ENCODE measurements around the gene FAM98B. TPM values are rescaled to one million over a fixed set of nuclear protein-coding genes. Genes with fewer than 3 reads are reported as not detected.

The FAM98B gene
- total and polyA plus RNA-seq, 10 of the 15 experiments (the other 5 are each of a cell fraction or from before 2014, with no cell fraction given): 1.3 to 36.7 (median 10.9) TPM

DNA sequence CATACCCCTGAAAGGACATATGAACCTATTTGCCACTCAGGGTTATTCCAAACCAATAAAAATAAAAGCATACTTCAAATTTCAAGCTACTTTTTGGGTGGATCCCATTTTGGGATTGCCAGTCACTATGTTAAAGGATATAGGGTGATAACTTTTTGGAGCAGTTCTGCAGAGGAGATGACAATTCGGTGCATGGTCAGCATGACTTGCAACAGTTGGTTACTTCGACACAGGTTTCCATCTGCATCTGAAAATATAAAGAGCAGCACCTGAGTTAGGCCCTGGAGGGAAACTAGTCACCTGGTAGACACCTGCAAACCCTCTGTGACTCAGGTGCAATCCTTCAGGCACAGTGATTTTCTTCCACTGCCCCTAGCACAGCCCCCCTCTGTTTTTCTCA, 72.2 kb downstream of the FAM98B start:
- DNase-seq (ENCODE audit: low read depth, low spot score) (no peak), ATAC-seq (no peak), FAIRE-seq (no peak)
- no peaks in the 10 kb centered on the region for H4K20me1 ChIP-seq (ENCODE audit: control insufficient read depth, insufficient read depth)
- SMC1A ChIA-PET (ENCODE audit: uncharacterized antibody, unreplicated experiment): interaction anchor here (1.5 kb wide), 1 partner anchor 163 kb away, joined by 5 read pairs; no protein-coding TSS in a partner anchor
- 90% methylated on average over 2 of the region's 2 CpGs for WGBS (ENCODE audit: insufficient coverage, insufficient replicate concordance, low lambda C conversion rate, missing lambda C conversion rate)
- H3K27ac ChIP-seq (ENCODE audit: control insufficient read depth, insufficient read depth): no peak overlapping the region
- H3K27me3 ChIP-seq (replicated peaks in 1 of 2; ENCODE audit: control insufficient read depth in 2 of 2, insufficient read depth in 2 of 2, low read length in 1 of 2): no peaks in the 10 kb centered on the region
- peaks cover 3 to 5% of the 10 kb centered on the region in 2 experiments; a peak in 3 of 4 replicates for H3K36me3 ChIP-seq (ENCODE audit: control insufficient read depth in 2 of 2, insufficient read depth in 2 of 2, low read length in 1 of 2)
- no peak overlapping the region for H3K9ac ChIP-seq (ENCODE audit: control insufficient read depth, insufficient read depth, low read length)
- H3K79me2 ChIP-seq (ENCODE audit: control insufficient read depth, insufficient read depth, low read length): no peaks in the 10 kb centered on the region
- H3K4me1 ChIP-seq (ENCODE audit: control insufficient read depth, insufficient read depth, low read length): no peaks in the 10 kb centered on the region
- RAD21 ChIA-PET (ENCODE audit: unreplicated experiment): interaction anchor here (3.7 kb wide), 1 partner anchor 157 kb away, joined by 12 read pairs; no protein-coding TSS in a partner anchor
- TF ChIP-seq RAD21 (IDR thresholded peaks at IDR 0.05; ENCODE audit: insufficient read depth, low read depth, low read length): no peak
- H2AFZ ChIP-seq (ENCODE audit: control insufficient read depth, low read depth, low read length): no peak overlapping the region
- CTCF ChIA-PET: no interaction called here
- intact Hi-C loops (cut with micrococcal nuclease; ENCODE audit: unreplicated experiment): no loop called here
- H3K4me2 ChIP-seq (ENCODE audit: control insufficient read depth, insufficient read depth): no peak overlapping the region
- no peak overlapping the region for H3K4me3 ChIP-seq
- no peaks in the 10 kb centered on the region for H3K9me3 ChIP-seq (replicated peaks; ENCODE audit: control insufficient read depth, insufficient read depth, low read length)
- POLR2A ChIA-PET: no interaction called here
- no TSS peak for BruUV-seq (replicated peaks)
- in situ Hi-C loops (cut with MboI): no loop called here

DNA sequence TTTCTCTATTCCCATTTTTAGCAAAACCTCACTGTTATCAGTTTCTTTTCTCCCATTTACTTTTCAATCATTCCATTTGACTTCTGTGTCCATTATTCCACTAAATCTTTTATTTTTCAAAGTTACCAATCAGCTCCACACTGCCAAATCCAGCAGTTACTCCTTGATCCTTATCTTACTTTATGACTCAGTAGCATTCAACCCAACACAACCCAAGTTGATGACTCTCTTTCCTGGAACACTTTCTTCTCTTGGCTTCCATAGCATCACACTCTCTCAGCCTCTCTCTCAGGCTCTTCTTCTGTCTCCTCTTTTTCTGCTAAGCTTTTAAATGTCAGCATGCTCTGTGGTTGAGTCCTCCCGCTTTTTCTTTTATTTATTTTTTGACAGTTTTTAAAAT, 74.4 kb downstream of the FAM98B start:
- no peak for ATAC-seq
- H3K4me3 ChIP-seq: no peak overlapping the region
- 100% methylated on average over 1 of the region's 1 CpG for WGBS (ENCODE audit: insufficient coverage, insufficient replicate concordance, low lambda C conversion rate, missing lambda C conversion rate)
- FAIRE-seq: no peak
- H3K9ac ChIP-seq (ENCODE audit: control insufficient read depth, insufficient read depth, low read length): no peak overlapping the region
- H3K4me1 ChIP-seq (ENCODE audit: control insufficient read depth, insufficient read depth, low read length): no peaks in the 10 kb centered on the region
- no peaks in the 10 kb centered on the region for H3K9me3 ChIP-seq (replicated peaks; ENCODE audit: control insufficient read depth, insufficient read depth, low read length)
- DNase-seq (ENCODE audit: low read depth, low spot score): no peak
- no peaks in the 10 kb centered on the region for H4K20me1 ChIP-seq (ENCODE audit: control insufficient read depth, insufficient read depth)
- POLR2A ChIA-PET: interaction anchor here (2.2 kb wide), 1 partner anchor 12 kb away, joined by 6 read pairs; no protein-coding TSS in a partner anchor
- intact Hi-C loops (cut with micrococcal nuclease; ENCODE audit: unreplicated experiment) (no loop called here), in situ Hi-C loops (cut with MboI) (no loop called here)
- CTCF ChIA-PET: interaction anchor here (0.5 to 1.4 kb wide), 3 partner anchors 13 to 25 kb away, joined by 3 to 4 read pairs (median 3); no protein-coding TSS in a partner anchor
- peaks cover 0 to 10% of the 10 kb centered on the region in 2 experiments; a peak in 3 of 4 replicates for H3K36me3 ChIP-seq (ENCODE audit: control insufficient read depth in 2 of 2, insufficient read depth in 2 of 2, low read length in 1 of 2)
- no peak overlapping the region for H3K4me2 ChIP-seq (ENCODE audit: control insufficient read depth, insufficient read depth)
- H3K27me3 ChIP-seq (replicated peaks in 1 of 2; ENCODE audit: control insufficient read depth in 2 of 2, insufficient read depth in 2 of 2, low read length in 1 of 2): no peaks in the 10 kb centered on the region
- BruUV-seq (replicated peaks): no TSS peak
- H3K27ac ChIP-seq (ENCODE audit: control insufficient read depth, insufficient read depth): no peak overlapping the region
- no peaks in the 10 kb centered on the region for H3K79me2 ChIP-seq (ENCODE audit: control insufficient read depth, insufficient read depth, low read length)
- SMC1A ChIA-PET (ENCODE audit: uncharacterized antibody, unreplicated experiment): interaction anchor here (1.0 to 1.4 kb wide), 2 partner anchors 38 to 88 kb away, joined by 3 read pairs; no protein-coding TSS in a partner anchor
- RAD21 ChIA-PET (ENCODE audit: unreplicated experiment): interaction anchor here (0.5 to 3.7 kb wide), 2 partner anchors 93 to 155 kb away, joined by 4 to 12 read pairs; no protein-coding TSS in a partner anchor
- H2AFZ ChIP-seq (ENCODE audit: control insufficient read depth, low read depth, low read length): no peak overlapping the region
- TF ChIP-seq CBX3 (IDR thresholded peaks at IDR 0.05; ENCODE audit: borderline replicate concordance, low read depth) (no peak), ZSCAN29 (IDR thresholded peaks at IDR 0.05) (no peak), PAX5 (IDR thresholded peaks at IDR 0.05; ENCODE audit: borderline replicate concordance, low read depth, low read length) (no peak), NFYB (IDR thresholded peaks at IDR 0.05; ENCODE audit: insufficient read depth, low read depth, low read length) (no peak), TAF1 (IDR thresholded peaks at IDR 0.05; ENCODE audit: borderline replicate concordance, low read depth, low read length) (no peak), LARP7 (IDR thresholded peaks at IDR 0.05) (no peak), GABPA (IDR thresholded peaks at IDR 0.05; ENCODE audit: low read depth) (no peak)
- TF ChIP-seq, protein P1, sequence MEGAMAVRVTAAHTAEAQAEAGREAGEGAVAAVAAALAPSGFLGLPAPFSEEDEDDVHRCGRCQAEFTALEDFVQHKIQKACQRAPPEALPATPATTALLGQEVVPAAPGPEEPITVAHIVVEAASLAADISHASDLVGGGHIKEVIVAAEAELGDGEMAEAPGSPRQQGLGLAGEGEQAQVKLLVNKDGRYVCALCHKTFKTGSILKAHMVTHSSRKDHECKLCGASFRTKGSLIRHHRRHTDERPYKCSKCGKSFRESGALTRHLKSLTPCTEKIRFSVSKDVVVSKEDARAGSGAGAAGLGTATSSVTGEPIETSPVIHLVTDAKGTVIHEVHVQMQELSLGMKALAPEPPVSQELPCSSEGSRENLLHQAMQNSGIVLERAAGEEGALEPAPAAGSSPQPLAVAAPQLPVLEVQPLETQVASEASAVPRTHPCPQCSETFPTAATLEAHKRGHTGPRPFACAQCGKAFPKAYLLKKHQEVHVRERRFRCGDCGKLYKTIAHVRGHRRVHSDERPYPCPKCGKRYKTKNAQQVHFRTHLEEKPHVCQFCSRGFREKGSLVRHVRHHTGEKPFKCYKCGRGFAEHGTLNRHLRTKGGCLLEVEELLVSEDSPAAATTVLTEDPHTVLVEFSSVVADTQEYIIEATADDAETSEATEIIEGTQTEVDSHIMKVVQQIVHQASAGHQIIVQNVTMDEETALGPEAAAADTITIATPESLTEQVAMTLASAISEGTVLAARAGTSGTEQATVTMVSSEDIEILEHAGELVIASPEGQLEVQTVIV (IDR thresholded peaks at IDR 0.05; ENCODE audit: borderline replicate concordance, partially characterized antibody): no peak
- TF ChIP-seq, protein P2, sequence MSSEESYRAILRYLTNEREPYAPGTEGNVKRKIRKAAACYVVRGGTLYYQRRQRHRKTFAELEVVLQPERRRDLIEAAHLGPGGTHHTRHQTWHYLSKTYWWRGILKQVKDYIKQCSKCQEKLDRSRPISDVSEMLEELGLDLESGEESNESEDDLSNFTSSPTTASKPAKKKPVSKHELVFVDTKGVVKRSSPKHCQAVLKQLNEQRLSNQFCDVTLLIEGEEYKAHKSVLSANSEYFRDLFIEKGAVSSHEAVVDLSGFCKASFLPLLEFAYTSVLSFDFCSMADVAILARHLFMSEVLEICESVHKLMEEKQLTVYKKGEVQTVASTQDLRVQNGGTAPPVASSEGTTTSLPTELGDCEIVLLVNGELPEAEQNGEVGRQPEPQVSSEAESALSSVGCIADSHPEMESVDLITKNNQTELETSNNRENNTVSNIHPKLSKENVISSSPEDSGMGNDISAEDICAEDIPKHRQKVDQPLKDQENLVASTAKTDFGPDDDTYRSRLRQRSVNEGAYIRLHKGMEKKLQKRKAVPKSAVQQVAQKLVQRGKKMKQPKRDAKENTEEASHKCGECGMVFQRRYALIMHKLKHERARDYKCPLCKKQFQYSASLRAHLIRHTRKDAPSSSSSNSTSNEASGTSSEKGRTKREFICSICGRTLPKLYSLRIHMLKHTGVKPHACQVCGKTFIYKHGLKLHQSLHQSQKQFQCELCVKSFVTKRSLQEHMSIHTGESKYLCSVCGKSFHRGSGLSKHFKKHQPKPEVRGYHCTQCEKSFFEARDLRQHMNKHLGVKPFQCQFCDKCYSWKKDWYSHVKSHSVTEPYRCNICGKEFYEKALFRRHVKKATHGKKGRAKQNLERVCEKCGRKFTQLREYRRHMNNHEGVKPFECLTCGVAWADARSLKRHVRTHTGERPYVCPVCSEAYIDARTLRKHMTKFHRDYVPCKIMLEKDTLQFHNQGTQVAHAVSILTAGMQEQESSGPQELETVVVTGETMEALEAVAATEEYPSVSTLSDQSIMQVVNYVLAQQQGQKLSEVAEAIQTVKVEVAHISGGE (CRISPR knock-in tag; IDR thresholded peaks at IDR 0.05): no peak

All from GM12878 (cell line).